ENCODE measurements around the gene SIK3. TPM values are rescaled to one million over a fixed set of nuclear protein-coding genes. Genes with fewer than 3 reads are reported as not detected.

SIK3 gene
- polyA plus RNA-seq, 1 of the 3 experiments (the other 2 are of a cell fraction) = 5.1 TPM

- TF ChIP-seq JUND (IDR thresholded peaks at IDR 0.05) (no peak), EZH2phosphoT487 (IDR thresholded peaks at IDR 0.05; ENCODE audit: borderline replicate concordance, low read depth) (no peak), IRF3 (IDR thresholded peaks at IDR 0.05; ENCODE audit: low read depth, low read length) (no peak), MXI1 (IDR thresholded peaks at IDR 0.05; ENCODE audit: low read depth, low read length) (no peak), FOSL2 (IDR thresholded peaks at IDR 0.05; ENCODE audit: borderline replicate concordance, low read depth) (no peak)
- TF ChIP-seq, protein P1, sequence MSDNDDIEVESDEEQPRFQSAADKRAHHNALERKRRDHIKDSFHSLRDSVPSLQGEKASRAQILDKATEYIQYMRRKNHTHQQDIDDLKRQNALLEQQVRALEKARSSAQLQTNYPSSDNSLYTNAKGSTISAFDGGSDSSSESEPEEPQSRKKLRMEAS (IDR thresholded peaks at IDR 0.05; ENCODE audit: low read depth) = no peak
- TF ChIP-seq, protein P2, sequence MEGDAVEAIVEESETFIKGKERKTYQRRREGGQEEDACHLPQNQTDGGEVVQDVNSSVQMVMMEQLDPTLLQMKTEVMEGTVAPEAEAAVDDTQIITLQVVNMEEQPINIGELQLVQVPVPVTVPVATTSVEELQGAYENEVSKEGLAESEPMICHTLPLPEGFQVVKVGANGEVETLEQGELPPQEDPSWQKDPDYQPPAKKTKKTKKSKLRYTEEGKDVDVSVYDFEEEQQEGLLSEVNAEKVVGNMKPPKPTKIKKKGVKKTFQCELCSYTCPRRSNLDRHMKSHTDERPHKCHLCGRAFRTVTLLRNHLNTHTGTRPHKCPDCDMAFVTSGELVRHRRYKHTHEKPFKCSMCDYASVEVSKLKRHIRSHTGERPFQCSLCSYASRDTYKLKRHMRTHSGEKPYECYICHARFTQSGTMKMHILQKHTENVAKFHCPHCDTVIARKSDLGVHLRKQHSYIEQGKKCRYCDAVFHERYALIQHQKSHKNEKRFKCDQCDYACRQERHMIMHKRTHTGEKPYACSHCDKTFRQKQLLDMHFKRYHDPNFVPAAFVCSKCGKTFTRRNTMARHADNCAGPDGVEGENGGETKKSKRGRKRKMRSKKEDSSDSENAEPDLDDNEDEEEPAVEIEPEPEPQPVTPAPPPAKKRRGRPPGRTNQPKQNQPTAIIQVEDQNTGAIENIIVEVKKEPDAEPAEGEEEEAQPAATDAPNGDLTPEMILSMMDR (IDR thresholded peaks at IDR 0.05) = no peak
- Histone ChIP-seq H4K20me1 (ENCODE audit: insufficient read depth) (no peaks in the 10 kb centered on the region), H3K27me3 (ENCODE audit: insufficient read depth) (no peaks in the 10 kb centered on the region), H2AFZ (ENCODE audit: low read depth) (no peak overlapping the region; the same call in 1 of the 2 replicates), H3K79me2 (ENCODE audit: insufficient read depth) (no peaks in the 10 kb centered on the region), H3K9me2 (no peaks in the 10 kb centered on the region), H3K9ac (no peak overlapping the region), H3K9me3 (no peaks in the 10 kb centered on the region), H3K4me1 (ENCODE audit: control insufficient read depth in 1 of 2, insufficient read depth in 2 of 2, low read depth in 1 of 2, low read length in 1 of 2) (peaks cover 10 to 13% of the 10 kb centered on the region in 2 experiments; a peak in 3 of 4 replicates), H3K27ac (ENCODE audit: low read depth in 2 of 2, low read length in 1 of 2) (no peak overlapping the region), H3K4me2 (no peak overlapping the region), H3F3A (replicated peaks; ENCODE audit: insufficient read depth) (no peaks in the 10 kb centered on the region), H3K4me3 (ENCODE audit: low read depth in 2 of 2, low read length in 1 of 2) (no peak overlapping the region), H3K36me3 (replicated peaks in 1 of 2; ENCODE audit: control insufficient read depth in 1 of 2, insufficient read depth in 2 of 2, low read length in 1 of 2) (peaks cover 10 to 15% of the 10 kb centered on the region in 2 experiments)
- POLR2A ChIA-PET = no interaction called here
- no peak for DNase-seq
- WGBS (ENCODE audit: low lambda C conversion rate) = 99% methylated on average over 8 of the region's 8 CpGs
- CTCF ChIA-PET = interaction anchor here (1.1 kb wide), 1 partner anchor 177 kb away, joined by 3 read pairs; no protein-coding TSS in a partner anchor
Measured at GRCh38 chr11:116925050-116925449, 173.2 kb downstream of the SIK3 start.

DNA sequence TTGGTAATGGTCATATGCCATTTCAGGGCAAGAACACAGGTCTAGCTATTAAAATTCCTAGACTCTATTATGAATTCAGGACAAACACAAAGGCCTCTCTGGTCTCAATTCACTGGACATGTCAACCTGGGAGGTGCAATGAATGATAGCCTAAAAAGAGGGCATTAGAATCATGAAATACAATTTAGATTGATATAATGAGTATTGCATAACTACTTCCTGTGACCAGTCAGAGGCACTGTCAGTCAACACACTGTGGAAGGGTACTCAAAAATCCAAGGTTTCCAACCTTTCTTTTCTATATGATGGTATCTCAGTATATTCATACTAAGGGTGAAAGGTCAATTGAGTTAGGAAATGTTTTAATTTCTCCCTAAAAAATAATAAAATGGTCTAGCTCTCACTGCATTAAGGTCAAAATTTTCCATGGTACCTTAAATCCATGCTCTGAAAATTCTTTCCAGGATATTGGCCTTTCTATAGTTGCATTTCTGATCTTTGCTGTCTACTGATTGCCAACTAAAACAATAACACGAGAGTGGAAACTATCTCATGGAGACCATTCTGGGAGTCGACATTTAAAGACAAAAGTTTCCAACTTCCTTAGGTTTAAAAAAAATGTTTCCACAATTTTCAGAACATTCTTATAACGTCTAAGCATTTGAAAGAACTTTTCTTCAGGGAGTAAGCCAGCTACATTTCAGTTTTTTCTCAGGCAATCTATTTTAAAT is 179.1 kb downstream of the SIK3 start:
- H4K20me1 ChIP-seq (ENCODE audit: insufficient read depth) = no peaks in the 10 kb centered on the region
- no peaks in the 10 kb centered on the region for H3K27me3 ChIP-seq (ENCODE audit: insufficient read depth)
- no peaks in the 10 kb centered on the region for H3K9me3 ChIP-seq
- no peak overlapping the region for H3K9ac ChIP-seq
- H3K9me2 ChIP-seq = no peaks in the 10 kb centered on the region
- no peak overlapping the region for H3K4me3 ChIP-seq (ENCODE audit: low read depth in 2 of 2, low read length in 1 of 2)
- H3K4me2 ChIP-seq = no peak overlapping the region
- no peaks in the 10 kb centered on the region for H3F3A ChIP-seq (replicated peaks; ENCODE audit: insufficient read depth)
- H3K79me2 ChIP-seq (ENCODE audit: insufficient read depth) = no peaks in the 10 kb centered on the region
- H3K27ac ChIP-seq (ENCODE audit: low read depth in 2 of 2, low read length in 1 of 2) = no peak overlapping the region
- no peak overlapping the region for H2AFZ ChIP-seq (ENCODE audit: low read depth)
- POLR2A ChIA-PET = no interaction called here
- no peak for DNase-seq
- no peaks in the 10 kb centered on the region for H3K36me3 ChIP-seq (replicated peaks in 1 of 2; ENCODE audit: control insufficient read depth in 1 of 2, insufficient read depth in 2 of 2, low read length in 1 of 2)
- no peaks in the 10 kb centered on the region for H3K4me1 ChIP-seq (ENCODE audit: control insufficient read depth in 1 of 2, insufficient read depth in 2 of 2, low read depth in 1 of 2, low read length in 1 of 2)
- 91% methylated on average over 3 of the region's 3 CpGs for WGBS (ENCODE audit: low lambda C conversion rate)
- CTCF ChIA-PET = interaction anchor here (1.0 to 2.0 kb wide), 3 partner anchors 25 to 128 kb away, joined by 3 to 6 read pairs (median 3); partner anchors contain the start of gene APOA5
- TF ChIP-seq TAF1 (IDR thresholded peaks at IDR 0.05; ENCODE audit: borderline replicate concordance, low read depth, low read length) = no peak
- TF ChIP-seq, protein P1 (IDR thresholded peaks at IDR 0.05; ENCODE audit: low read depth) = no peak
- TF ChIP-seq SMC3 (IDR thresholded peaks at IDR 0.05; ENCODE audit: low read depth, low read length) = no peak
- no peak for TF ChIP-seq GABPA (IDR thresholded peaks at IDR 0.05; ENCODE audit: low read depth)
- TF ChIP-seq, protein P3, sequence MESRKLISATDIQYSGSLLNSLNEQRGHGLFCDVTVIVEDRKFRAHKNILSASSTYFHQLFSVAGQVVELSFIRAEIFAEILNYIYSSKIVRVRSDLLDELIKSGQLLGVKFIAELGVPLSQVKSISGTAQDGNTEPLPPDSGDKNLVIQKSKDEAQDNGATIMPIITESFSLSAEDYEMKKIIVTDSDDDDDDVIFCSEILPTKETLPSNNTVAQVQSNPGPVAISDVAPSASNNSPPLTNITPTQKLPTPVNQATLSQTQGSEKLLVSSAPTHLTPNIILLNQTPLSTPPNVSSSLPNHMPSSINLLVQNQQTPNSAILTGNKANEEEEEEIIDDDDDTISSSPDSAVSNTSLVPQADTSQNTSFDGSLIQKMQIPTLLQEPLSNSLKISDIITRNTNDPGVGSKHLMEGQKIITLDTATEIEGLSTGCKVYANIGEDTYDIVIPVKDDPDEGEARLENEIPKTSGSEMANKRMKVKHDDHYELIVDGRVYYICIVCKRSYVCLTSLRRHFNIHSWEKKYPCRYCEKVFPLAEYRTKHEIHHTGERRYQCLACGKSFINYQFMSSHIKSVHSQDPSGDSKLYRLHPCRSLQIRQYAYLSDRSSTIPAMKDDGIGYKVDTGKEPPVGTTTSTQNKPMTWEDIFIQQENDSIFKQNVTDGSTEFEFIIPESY (IDR thresholded peaks at IDR 0.05; ENCODE audit: borderline replicate concordance, low read depth) = no peak
- TF ChIP-seq, protein P4, sequence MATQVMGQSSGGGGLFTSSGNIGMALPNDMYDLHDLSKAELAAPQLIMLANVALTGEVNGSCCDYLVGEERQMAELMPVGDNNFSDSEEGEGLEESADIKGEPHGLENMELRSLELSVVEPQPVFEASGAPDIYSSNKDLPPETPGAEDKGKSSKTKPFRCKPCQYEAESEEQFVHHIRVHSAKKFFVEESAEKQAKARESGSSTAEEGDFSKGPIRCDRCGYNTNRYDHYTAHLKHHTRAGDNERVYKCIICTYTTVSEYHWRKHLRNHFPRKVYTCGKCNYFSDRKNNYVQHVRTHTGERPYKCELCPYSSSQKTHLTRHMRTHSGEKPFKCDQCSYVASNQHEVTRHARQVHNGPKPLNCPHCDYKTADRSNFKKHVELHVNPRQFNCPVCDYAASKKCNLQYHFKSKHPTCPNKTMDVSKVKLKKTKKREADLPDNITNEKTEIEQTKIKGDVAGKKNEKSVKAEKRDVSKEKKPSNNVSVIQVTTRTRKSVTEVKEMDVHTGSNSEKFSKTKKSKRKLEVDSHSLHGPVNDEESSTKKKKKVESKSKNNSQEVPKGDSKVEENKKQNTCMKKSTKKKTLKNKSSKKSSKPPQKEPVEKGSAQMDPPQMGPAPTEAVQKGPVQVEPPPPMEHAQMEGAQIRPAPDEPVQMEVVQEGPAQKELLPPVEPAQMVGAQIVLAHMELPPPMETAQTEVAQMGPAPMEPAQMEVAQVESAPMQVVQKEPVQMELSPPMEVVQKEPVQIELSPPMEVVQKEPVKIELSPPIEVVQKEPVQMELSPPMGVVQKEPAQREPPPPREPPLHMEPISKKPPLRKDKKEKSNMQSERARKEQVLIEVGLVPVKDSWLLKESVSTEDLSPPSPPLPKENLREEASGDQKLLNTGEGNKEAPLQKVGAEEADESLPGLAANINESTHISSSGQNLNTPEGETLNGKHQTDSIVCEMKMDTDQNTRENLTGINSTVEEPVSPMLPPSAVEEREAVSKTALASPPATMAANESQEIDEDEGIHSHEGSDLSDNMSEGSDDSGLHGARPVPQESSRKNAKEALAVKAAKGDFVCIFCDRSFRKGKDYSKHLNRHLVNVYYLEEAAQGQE (IDR thresholded peaks at IDR 0.05; ENCODE audit: low read depth, low read length) = no peak
- TF ChIP-seq MEF2A (IDR thresholded peaks at IDR 0.05; ENCODE audit: borderline replicate concordance, low read depth) = no peak
- no peak for TF ChIP-seq GATA2 (CRISPR knock-in tag; IDR thresholded peaks at IDR 0.05)
- TF ChIP-seq FOXJ3 (CRISPR knock-in tag; IDR thresholded peaks at IDR 0.05) = no peak
- TF ChIP-seq CHD2 (IDR thresholded peaks at IDR 0.05; ENCODE audit: low read length, partially characterized antibody) = no peak
- no peak for TF ChIP-seq MXI1 (IDR thresholded peaks at IDR 0.05; ENCODE audit: low read depth, low read length)
